SU-DHL-6 (cell line): ENCODE data around the gene MFN2.

Source experiments
- H2AFZ ChIP-seq: fragments of 200-600 bp; sonication (generic); 2 replicates; pipeline ENCODE4 v1.6.1; 2014; ENCODE audit warnings: low read depth, mild to moderate bottlenecking, moderate library complexity, mixed read lengths, antibody characterized with exemption, low read length; ENCODE audit not compliant: severe bottlenecking
- H3F3A ChIP-seq: fragments of 200-600 bp; shearing (Covaris generic); 2 replicates; pipeline ENCODE4 v1.6.0; 2016; ENCODE audit warnings: antibody characterized with exemption, mild to moderate bottlenecking; ENCODE audit not compliant: insufficient read depth
- H3K27ac ChIP-seq: fragments of 200-600 bp; sonication (generic); 2 replicates; pipeline ENCODE4 v1.5.1; 2016; ENCODE audit warnings: low read depth, mild to moderate bottlenecking, low read length, moderate library complexity, mixed read lengths
- H3K27me3 ChIP-seq: fragments of 200-600 bp; sonication (generic), shearing (Covaris generic); 2 replicates; pipeline ENCODE4 v1.6.0; 2014; ENCODE audit warnings: mild to moderate bottlenecking, low read length
- H3K36me3 ChIP-seq: fragments of 200-600 bp; sonication (generic); 2 replicates; pipeline ENCODE4 v1.6.1; 2014; ENCODE audit warnings: mild to moderate bottlenecking, low read length, mixed read lengths
- H3K4me2 ChIP-seq: fragments of 300-600, 200-600 bp; shearing (Covaris generic), sonication (generic); 2 replicates; pipeline ENCODE4 v1.6.0; 2014; ENCODE audit warnings: low read length, low read depth, mild to moderate bottlenecking; ENCODE audit not compliant: poor library complexity, severe bottlenecking
- H3K4me3 ChIP-seq: fragments of 200-600 bp; sonication (generic); 2 replicates; pipeline ENCODE4 v1.5.1; 2014; ENCODE audit warnings: antibody characterized with exemption, low read length, mild to moderate bottlenecking, mixed read lengths; ENCODE audit not compliant: insufficient read depth, poor library complexity, severe bottlenecking
- H3K79me2 ChIP-seq: fragments of 200-600 bp; sonication (generic); 2 replicates; pipeline ENCODE4 v1.6.1; 2014; ENCODE audit warnings: mild to moderate bottlenecking, low read length, moderate library complexity; ENCODE audit not compliant: insufficient read depth
- H3K9ac ChIP-seq: fragments of 200-600 bp; sonication (generic); 2 replicates; pipeline ENCODE4 v1.7.0; 2014; ENCODE audit warnings: mild to moderate bottlenecking, low read length
- H3K9me2 ChIP-seq: fragments of 200-600 bp; sonication (generic); replicated peaks from 2 replicates; pipeline ENCODE4 v1.6.1; 2014; ENCODE audit warnings: low read length; ENCODE audit not compliant: insufficient read depth
- H3K9me3 ChIP-seq: fragments of 200-600 bp; sonication (generic); 2 replicates; pipeline ENCODE4 v1.6.1; 2014; ENCODE audit warnings: low read length, mixed read lengths; ENCODE audit not compliant: insufficient read depth
- H4K20me1 ChIP-seq: fragments of 200-600 bp; sonication (generic); 2 replicates; pipeline ENCODE4 v1.6.1; 2014; ENCODE audit warnings: low read depth, mild to moderate bottlenecking, antibody characterized with exemption, low read length, moderate library complexity, mixed read lengths
- EZH2phosphoT487 ChIP-seq: fragments of 200-600 bp; sonication (generic), shearing (Covaris generic); conservative IDR thresholded peaks from 2 replicates; pipeline ENCODE4 v1.6.1; 2018; ENCODE audit warnings: mild to moderate bottlenecking, antibody characterized with exemption, low read length, moderate library complexity, mixed read lengths
- TF ChIP-seq, protein P1 (sequence below): fragments of 200-600 bp; sonication (generic); IDR thresholded peaks from one replicate; pipeline ENCODE4 v1.5.1; 2017; ENCODE audit warnings: antibody characterized with exemption, mild to moderate bottlenecking, low read length, moderate library complexity; ENCODE audit not compliant: insufficient read depth, poor library complexity, severe bottlenecking

Gene MFN2

DNA sequence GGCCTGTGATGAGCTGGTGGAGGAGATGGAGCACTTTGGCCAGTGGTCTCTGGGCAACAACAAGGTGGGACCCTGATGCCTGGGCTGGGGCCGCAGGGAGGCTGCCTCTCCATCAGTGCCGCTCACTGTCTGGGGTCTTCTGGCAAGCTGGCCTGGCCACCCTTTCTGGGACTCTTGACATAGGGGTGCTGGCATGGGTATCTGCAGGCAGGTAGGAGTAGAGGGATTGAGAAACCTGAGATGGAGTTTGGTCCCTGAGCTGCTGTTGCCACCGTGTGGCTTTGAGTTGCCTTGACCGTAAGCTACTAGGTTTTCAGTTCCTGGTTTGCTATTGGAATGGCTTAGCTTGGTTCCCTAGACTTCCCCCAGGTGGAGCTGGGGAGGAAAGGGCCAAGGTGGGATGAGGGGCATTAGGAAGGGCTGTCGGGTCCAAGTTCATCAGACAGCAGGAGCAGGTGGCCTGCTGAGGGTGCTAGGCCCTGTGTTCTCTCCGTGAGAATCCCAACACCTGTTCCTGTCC, 13.2 kb upstream of the MFN2 start:
- Histone ChIP-seq H3K4me3 (no peak overlapping the region), H3K9ac (no peak overlapping the region), H2AFZ (no peak overlapping the region), H3K36me3 (no peaks in the 10 kb centered on the region), H3F3A (no peaks in the 10 kb centered on the region), H4K20me1 (no peaks in the 10 kb centered on the region), H3K79me2 (no peaks in the 10 kb centered on the region), H3K9me2 (no peaks in the 10 kb centered on the region), H3K9me3 (no peaks in the 10 kb centered on the region), H3K27me3 (no peaks in the 10 kb centered on the region), H3K27ac (no peak overlapping the region), H3K4me2 (no peak overlapping the region)
- TF ChIP-seq, protein P1, sequence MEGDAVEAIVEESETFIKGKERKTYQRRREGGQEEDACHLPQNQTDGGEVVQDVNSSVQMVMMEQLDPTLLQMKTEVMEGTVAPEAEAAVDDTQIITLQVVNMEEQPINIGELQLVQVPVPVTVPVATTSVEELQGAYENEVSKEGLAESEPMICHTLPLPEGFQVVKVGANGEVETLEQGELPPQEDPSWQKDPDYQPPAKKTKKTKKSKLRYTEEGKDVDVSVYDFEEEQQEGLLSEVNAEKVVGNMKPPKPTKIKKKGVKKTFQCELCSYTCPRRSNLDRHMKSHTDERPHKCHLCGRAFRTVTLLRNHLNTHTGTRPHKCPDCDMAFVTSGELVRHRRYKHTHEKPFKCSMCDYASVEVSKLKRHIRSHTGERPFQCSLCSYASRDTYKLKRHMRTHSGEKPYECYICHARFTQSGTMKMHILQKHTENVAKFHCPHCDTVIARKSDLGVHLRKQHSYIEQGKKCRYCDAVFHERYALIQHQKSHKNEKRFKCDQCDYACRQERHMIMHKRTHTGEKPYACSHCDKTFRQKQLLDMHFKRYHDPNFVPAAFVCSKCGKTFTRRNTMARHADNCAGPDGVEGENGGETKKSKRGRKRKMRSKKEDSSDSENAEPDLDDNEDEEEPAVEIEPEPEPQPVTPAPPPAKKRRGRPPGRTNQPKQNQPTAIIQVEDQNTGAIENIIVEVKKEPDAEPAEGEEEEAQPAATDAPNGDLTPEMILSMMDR = peak; percentile 39
- TF ChIP-seq EZH2phosphoT487 = no peak

DNA sequence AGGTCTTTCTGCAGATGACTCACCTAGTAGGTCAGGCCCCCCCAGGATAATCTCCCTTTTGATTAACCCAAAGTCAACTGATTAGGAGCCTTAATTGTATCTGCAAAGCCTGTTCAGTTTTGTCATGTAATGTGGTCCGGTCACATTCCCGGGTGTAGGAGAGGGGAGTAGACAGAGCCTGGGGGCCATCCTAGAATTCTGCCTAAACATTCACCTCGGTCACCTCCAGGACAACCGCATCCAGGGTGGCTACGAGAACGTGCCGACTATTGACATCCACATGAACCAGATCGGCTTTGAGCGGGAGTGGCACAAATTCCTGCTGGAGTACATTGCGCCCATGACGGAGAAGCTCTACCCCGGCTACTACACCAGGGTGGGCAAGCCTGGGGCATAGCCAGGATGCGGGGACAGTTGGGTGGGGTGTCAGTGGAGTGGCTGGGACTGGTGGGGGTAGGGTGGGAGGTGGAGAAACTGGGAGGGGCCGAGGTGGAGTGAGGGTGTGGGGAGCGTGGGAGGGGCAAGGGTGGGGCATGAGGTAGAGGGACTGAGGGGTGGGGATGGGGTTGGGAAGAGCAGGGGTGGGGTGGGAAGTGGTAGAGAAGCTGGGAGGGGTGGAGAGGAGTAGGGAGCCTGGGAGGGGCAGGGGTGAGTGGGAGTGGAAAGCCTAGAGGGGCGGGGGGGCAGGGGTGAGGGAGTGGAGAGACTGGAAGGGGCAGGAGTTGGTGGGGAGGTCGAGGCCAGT, 9.6 kb upstream of the MFN2 start:
- Histone ChIP-seq H3F3A (no peaks in the 10 kb centered on the region), H3K27ac (no peak overlapping the region), H3K36me3 (no peaks in the 10 kb centered on the region), H3K9ac (no peak overlapping the region), H3K9me3 (no peaks in the 10 kb centered on the region), H4K20me1 (no peaks in the 10 kb centered on the region), H3K79me2 (no peaks in the 10 kb centered on the region), H3K4me2 (no peak overlapping the region), H3K27me3 (no peaks in the 10 kb centered on the region), H3K9me2 (no peaks in the 10 kb centered on the region), H2AFZ (no peak overlapping the region), H3K4me3 (no peak overlapping the region)
- TF ChIP-seq EZH2phosphoT487 = no peak
- TF ChIP-seq, protein P1 = no peak

DNA sequence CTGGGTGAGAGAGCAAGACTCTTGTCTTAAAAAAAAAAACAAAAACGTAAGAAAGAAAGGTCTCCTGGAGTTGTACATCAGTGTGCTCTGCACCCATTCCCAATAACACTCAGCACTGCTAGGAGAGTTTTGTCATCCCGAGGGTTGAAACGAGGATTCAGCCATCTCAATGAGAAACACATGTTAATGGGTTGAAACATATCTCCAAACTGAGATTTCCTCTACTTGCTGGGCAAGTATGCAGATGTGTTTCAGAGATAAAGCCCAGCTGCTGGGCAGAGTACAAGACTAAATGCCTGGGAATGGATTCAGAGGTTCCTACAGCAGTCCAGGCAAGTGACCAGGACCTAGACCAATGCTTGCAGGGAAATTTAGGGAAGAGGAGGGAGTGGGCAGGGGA, 2.6 kb upstream of the MFN2 start:
- Histone ChIP-seq H3K36me3 (no peaks in the 10 kb centered on the region), H3K9ac (no peak overlapping the region), H3K27ac (no peak overlapping the region), H4K20me1 (no peaks in the 10 kb centered on the region), H3K9me2 (no peaks in the 10 kb centered on the region), H3F3A (no peaks in the 10 kb centered on the region), H3K79me2 (peaks cover 22% of the 10 kb centered on the region), H3K9me3 (no peaks in the 10 kb centered on the region), H3K4me3 (no peak overlapping the region), H2AFZ (no peak overlapping the region), H3K4me2 (no peak overlapping the region), H3K27me3 (no peaks in the 10 kb centered on the region)
- no peak for TF ChIP-seq EZH2phosphoT487
- TF ChIP-seq, protein P1 = no peak
